Heart left ventricle (tissue), 13 donors: Measurements from ENCODE around the gene CNPY1.

Source experiments
- CTCF ChIP-seq, 12 donors: fragments of 200-600 bp; sonication (generic) in 4 of 12; IDR thresholded peaks; one replicate each; pipeline versions ENCODE4 v1.5.0 to v1.8.0; 2018 to 2022; ENCODE audit warnings: antibody characterized with exemption in 12 of 12, mild to moderate bottlenecking in 5 of 12
- POLR2A ChIP-seq, 2 donors: fragments of 450-650 bp; IDR thresholded peaks; one replicate each; pipeline ENCODE4 v1.6.1; 2017; ENCODE audit warnings: antibody characterized with exemption in 2 of 2, mild to moderate bottlenecking in 2 of 2, moderate library complexity in 2 of 2
- donor health status: ischemic (EF 13 %, LVEDD 7.1; RV severe dilation, severe dysfunction).
- donor health status: DM: no; HTN: yes; CAD: no.
- donor health status: DM: no; HTN: no; CAD: no.
- donor health status: ischemic (EF 25% LVEDD 6.9; RV normal size, moderate dysfunction).
- donor health status: ischemic (EF 25% LVEDD 5.7; RV mildly dilated, moderate dysfunction).
- donor health status: ischemic (EF 35%, LVEDD 5.7; RV mildly dilated, moderate dysfunction).
- donor health status: nonischemic (EF 11% LVEDD 7.7; RV severe dilation, severe dysfunction).
- donor health status: DM: yes; HTN: yes; CAD: no.
- donor health status: PGD.
- donor health status: ischemic (EF 29% LVEDD 5.4; RV normal size, mild dysfunction).
- donor health status: nonischemic (EF 23%, LVEDD 6.1; RV moderate dilation, normal function).

GRCh38 chr7:155466142-155466813 is 80.1 kb downstream of the CNPY1 start:
- TF ChIP-seq CTCF (IDR thresholded peaks at IDR 0.05) (no peak), POLR2A (IDR thresholded peaks at IDR 0.05) (no peak)
